Thyroid gland (tissue), 4 donors: ENCODE data around the gene SPAG8.

Experiments used
- CTCF ChIP-seq, 6 experiments: fragments of 200-600 bp in 3 of 6; fragments of 450-650 bp in 3 of 6; sonication (generic) in 3 of 6; IDR thresholded peaks; one replicate each; pipeline ENCODE4 v1.5.1; 2016 to 2019; ENCODE audit warnings: antibody characterized with exemption in 6 of 6, mild to moderate bottlenecking in 2 of 6, inconsistent platforms in 1 of 6, moderate library complexity in 1 of 6
- POLR2A ChIP-seq, 2 donors: fragments of 450-650 bp; IDR thresholded peaks; one replicate each; pipeline ENCODE4 v1.6.1; 2017; ENCODE audit warnings: antibody characterized with exemption in 2 of 2, mild to moderate bottlenecking in 2 of 2, moderate library complexity in 1 of 2

- no peak for TF ChIP-seq CTCF (IDR thresholded peaks at IDR 0.05)
- TF ChIP-seq POLR2A (IDR thresholded peaks at IDR 0.05) = no peak
These were observed 18.6 kb downstream of the SPAG8 start for GRCh38 chr9:35793461-35793860.
